Loucy (cell line): Measurements from ENCODE around the gene ENKD1.

ENCODE experiments used
- H2AFZ ChIP-seq: fragments of 200-600 bp; sonication (generic); 2 replicates; pipeline ENCODE4 v1.6.0; 2016; ENCODE audit warnings: antibody characterized with exemption, mild to moderate bottlenecking, low read length, moderate library complexity
- H3F3A ChIP-seq: fragments of 200-600 bp; 2 replicates; pipeline ENCODE4 v1.6.0; 2016; ENCODE audit warnings: antibody characterized with exemption, low read depth, mild to moderate bottlenecking
- H3K27me3 ChIP-seq: fragments of 200-600 bp; sonication (generic); 2 replicates; pipeline ENCODE4 v1.6.1; 2014; ENCODE audit warnings: low read length, mild to moderate bottlenecking; ENCODE audit not compliant: insufficient read depth, poor library complexity, severe bottlenecking
- H3K36me3 ChIP-seq: fragments of 200-600 bp; sonication (generic); 2 replicates; pipeline ENCODE4 v1.6.1; 2016; ENCODE audit warnings: low read length; ENCODE audit not compliant: insufficient read depth
- H3K4me1 ChIP-seq: fragments of 200-600 bp; sonication (generic); 2 replicates; pipeline ENCODE4 v1.5.1; 2014; ENCODE audit warnings: low read length, mild to moderate bottlenecking; ENCODE audit not compliant: insufficient read depth, poor library complexity, severe bottlenecking
- H3K4me2 ChIP-seq: fragments of 200-600 bp; sonication (generic); 2 replicates; pipeline ENCODE4 v1.6.0; 2014; ENCODE audit warnings: antibody characterized with exemption, low read length, low read depth, mild to moderate bottlenecking; ENCODE audit not compliant: poor library complexity, severe bottlenecking
- H3K4me3 ChIP-seq: fragments of 200-600 bp; sonication (generic); 2 replicates; pipeline ENCODE4 v1.5.1; 2014; ENCODE audit warnings: low read length, mild to moderate bottlenecking, mixed read lengths; ENCODE audit not compliant: poor library complexity, severe bottlenecking
- H3K79me2 ChIP-seq: fragments of 200-600 bp; sonication (generic); 2 replicates; pipeline ENCODE4 v1.6.1; 2014; ENCODE audit warnings: low read length; ENCODE audit not compliant: insufficient read depth
- H3K9ac ChIP-seq: fragments of 200-600 bp; sonication (generic); 2 replicates; pipeline ENCODE4 v1.6.0; 2014; ENCODE audit warnings: mild to moderate bottlenecking, low read depth, low read length, moderate library complexity; ENCODE audit not compliant: poor library complexity, severe bottlenecking
- H3K9me2 ChIP-seq: fragments of 200-600 bp; sonication (generic); replicated peaks from 2 replicates; pipeline ENCODE4 v1.6.1; 2016; ENCODE audit warnings: low read depth, low read length, mixed read lengths
- H3K9me3 ChIP-seq: fragments of 200-600 bp; sonication (generic); 2 replicates; pipeline ENCODE4 v1.6.1; 2014; ENCODE audit warnings: mild to moderate bottlenecking, antibody characterized with exemption, low read length, low read depth; ENCODE audit not compliant: insufficient read depth
- H4K20me1 ChIP-seq: fragments of 200-600 bp; sonication (generic); 2 replicates; pipeline ENCODE4 v1.6.0; 2014; ENCODE audit warnings: antibody characterized with exemption, low read length, mild to moderate bottlenecking; ENCODE audit not compliant: insufficient read depth, poor library complexity, severe bottlenecking
- CTCF ChIP-seq: fragments of 200-600 bp; sonication (generic); conservative IDR thresholded peaks from 2 replicates; pipeline ENCODE4 v1.5.1; 2014; ENCODE audit warnings: mild to moderate bottlenecking, antibody characterized with exemption, low read length
- EZH2phosphoT487 ChIP-seq: fragments of 200-600 bp; IDR thresholded peaks from 2 replicates; pipeline ENCODE4 v1.6.1; 2018; ENCODE audit warnings: antibody characterized with exemption, mild to moderate bottlenecking, moderate library complexity, borderline replicate concordance

Gene ENKD1

GRCh38 chr16:67708368-67708771 lies 41.8 kb upstream of the ENKD1 start:
- Histone ChIP-seq H3K27me3 (no peaks in the 10 kb centered on the region), H3K4me3 (no peak overlapping the region), H4K20me1 (peaks cover 13% of the 10 kb centered on the region), H3K9ac (no peak overlapping the region), H3F3A (no peaks in the 10 kb centered on the region; the same call in 1 of the 2 replicates), H3K4me2 (no peak overlapping the region), H3K9me3 (no peaks in the 10 kb centered on the region), H3K9me2 (no peaks in the 10 kb centered on the region), H3K4me1 (peaks cover 4% of the 10 kb centered on the region), H3K79me2 (peaks cover 45% of the 10 kb centered on the region; the same call in 1 of the 2 replicates), H2AFZ (no peak overlapping the region), H3K36me3 (no peaks in the 10 kb centered on the region)
- no peak for TF ChIP-seq EZH2phosphoT487
- no peak for TF ChIP-seq CTCF

DNA sequence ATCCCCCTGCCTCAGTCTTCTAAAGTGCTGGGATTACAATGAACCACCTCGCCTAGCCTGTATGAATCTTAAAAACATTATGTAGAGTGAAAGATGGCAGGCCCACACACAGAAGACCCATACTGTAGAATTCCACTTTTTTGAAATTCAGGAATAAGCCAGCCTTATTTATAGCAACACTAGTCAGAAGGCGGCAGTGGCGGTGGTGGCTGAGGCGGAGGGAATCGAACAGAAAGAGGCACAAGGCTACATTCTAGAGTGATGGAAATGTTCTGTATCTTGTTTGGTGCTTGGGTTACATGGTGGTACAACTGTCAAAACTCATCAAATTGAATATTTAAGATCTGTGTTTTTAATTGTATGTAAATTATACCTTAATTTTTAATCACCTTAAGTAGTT lies 41.2 kb upstream of the ENKD1 start:
- Histone ChIP-seq H3K79me2 (peaks cover 43% of the 10 kb centered on the region; the same call in 1 of the 2 replicates), H3K9me3 (no peaks in the 10 kb centered on the region), H3K4me3 (no peak overlapping the region), H3F3A (no peaks in the 10 kb centered on the region; the same call in 1 of the 2 replicates), H3K9me2 (no peaks in the 10 kb centered on the region), H3K4me1 (peaks cover 7% of the 10 kb centered on the region), H4K20me1 (peaks cover 14% of the 10 kb centered on the region), H3K36me3 (no peaks in the 10 kb centered on the region), H2AFZ (no peak overlapping the region), H3K4me2 (no peak overlapping the region), H3K9ac (no peak overlapping the region), H3K27me3 (no peaks in the 10 kb centered on the region)
- TF ChIP-seq CTCF (no peak), EZH2phosphoT487 (no peak)

DNA sequence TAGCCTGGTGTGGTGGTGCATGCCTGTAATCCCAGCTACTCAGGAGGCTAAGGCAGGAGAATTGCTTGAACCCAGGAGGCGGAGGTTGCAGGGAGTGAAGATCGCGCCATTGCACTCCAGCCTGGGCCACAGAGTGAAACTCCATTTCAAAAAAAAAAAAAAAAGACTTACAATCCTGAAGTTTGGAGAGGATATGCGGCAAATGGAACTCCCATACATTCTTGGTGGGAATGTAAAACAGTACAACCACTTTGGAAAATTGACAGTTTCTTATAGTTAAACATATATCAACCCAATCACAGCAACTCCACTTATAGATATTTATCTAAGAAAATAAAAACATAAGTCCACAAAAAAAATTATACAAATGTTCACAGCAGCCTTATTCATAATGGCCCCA lies 40.7 kb upstream of the ENKD1 start:
- no peaks in the 10 kb centered on the region; the same call in 1 of the 2 replicates for H3F3A ChIP-seq
- no peaks in the 10 kb centered on the region for H3K9me3 ChIP-seq
- peaks cover 14% of the 10 kb centered on the region for H4K20me1 ChIP-seq
- peaks cover 7% of the 10 kb centered on the region for H3K4me1 ChIP-seq
- no peak overlapping the region for H2AFZ ChIP-seq
- H3K36me3 ChIP-seq = no peaks in the 10 kb centered on the region
- no peaks in the 10 kb centered on the region for H3K9me2 ChIP-seq
- peaks cover 47% of the 10 kb centered on the region; the same call in 1 of the 2 replicates for H3K79me2 ChIP-seq
- TF ChIP-seq EZH2phosphoT487 = no peak
- no peak for TF ChIP-seq CTCF
- H3K9ac ChIP-seq = no peak overlapping the region
- no peak overlapping the region for H3K4me3 ChIP-seq
- H3K4me2 ChIP-seq = no peak overlapping the region
- H3K27me3 ChIP-seq = no peaks in the 10 kb centered on the region
